Activated T-cell treated with anti-CD3 and anti-CD28 coated beads, Interleukin-2, amount 50 U/mL, for 24 hours (primary cell): Measurements from ENCODE around the gene UBR2.

Source experiments
- DNase-seq: peaks from one replicate; pipeline ENCODE4 v3.0.0-alpha.2; 2020
- H3K27ac Mint-ChIP-seq: 2 replicates; pipeline ENCODE4 v1.8.0; 2020; ENCODE audit warnings: mild to moderate bottlenecking, mixed read lengths
- H3K27me3 Mint-ChIP-seq: 2 replicates; pipeline ENCODE4 v1.8.0; 2020; ENCODE audit warnings: mixed read lengths
- H3K36me3 Mint-ChIP-seq: 2 replicates; pipeline ENCODE4 v1.8.0; 2020; ENCODE audit warnings: low read depth, mixed read lengths
- H3K4me1 Mint-ChIP-seq: 2 replicates; pipeline ENCODE4 v1.8.0; 2020; ENCODE audit warnings: low read depth, mixed read lengths
- H3K4me3 Mint-ChIP-seq: 2 replicates; pipeline ENCODE4 v1.8.0; 2020; ENCODE audit warnings: mild to moderate bottlenecking, moderate library complexity, mixed read lengths
- H3K9me3 Mint-ChIP-seq: 2 replicates; pipeline ENCODE4 v1.8.0; 2020; ENCODE audit warnings: mixed read lengths

The UBR2 gene

GRCh38 chr6:42704251-42704936, 140.6 kb downstream of the UBR2 start:
- Mint-ChIP-seq H3K36me3 (no peaks in the 10 kb centered on the region), H3K27ac (no peak overlapping the region), H3K4me1 (peaks cover 2% of the 10 kb centered on the region), H3K4me3 (no peak overlapping the region), H3K9me3 (no peaks in the 10 kb centered on the region), H3K27me3 (no peaks in the 10 kb centered on the region)
- no peak for DNase-seq

- no peak overlapping the region for H3K4me3 Mint-ChIP-seq
- no peaks in the 10 kb centered on the region for H3K36me3 Mint-ChIP-seq
- peaks cover 2% of the 10 kb centered on the region for H3K4me1 Mint-ChIP-seq
- no peaks in the 10 kb centered on the region for H3K9me3 Mint-ChIP-seq
- H3K27ac Mint-ChIP-seq, result no peak overlapping the region
- no peak for DNase-seq
- no peaks in the 10 kb centered on the region for H3K27me3 Mint-ChIP-seq
These were observed 141.1 kb downstream of the UBR2 start for GRCh38 chr6:42704937-42705374.

- no peaks in the 10 kb centered on the region for H3K27me3 Mint-ChIP-seq
- DNase-seq, result no peak
- H3K36me3 Mint-ChIP-seq, result no peaks in the 10 kb centered on the region
- no peak overlapping the region for H3K4me3 Mint-ChIP-seq
- H3K9me3 Mint-ChIP-seq, result peaks cover 5% of the 10 kb centered on the region
- peaks cover 2% of the 10 kb centered on the region for H3K4me1 Mint-ChIP-seq
- H3K27ac Mint-ChIP-seq, result no peak overlapping the region
These were observed 143.8 kb downstream of the UBR2 start for GRCh38 chr6:42707595-42707994.

- Mint-ChIP-seq H3K27me3 (no peaks in the 10 kb centered on the region), H3K9me3 (peaks cover 5% of the 10 kb centered on the region), H3K4me3 (no peak overlapping the region), H3K4me1 (peaks cover 2% of the 10 kb centered on the region), H3K36me3 (no peaks in the 10 kb centered on the region), H3K27ac (no peak overlapping the region)
- DNase-seq, result no peak
These were observed 144.3 kb downstream of the UBR2 start for GRCh38 chr6:42708096-42708495.

GRCh38 chr6:42709871-42710270, 146.0 kb downstream of the UBR2 start:
- Mint-ChIP-seq H3K27me3 (no peaks in the 10 kb centered on the region), H3K36me3 (no peaks in the 10 kb centered on the region), H3K27ac (no peak overlapping the region), H3K9me3 (peaks cover 5% of the 10 kb centered on the region), H3K4me3 (no peak overlapping the region), H3K4me1 (peaks cover 2% of the 10 kb centered on the region)
- no peak for DNase-seq

- Mint-ChIP-seq H3K4me1 (peaks cover 2% of the 10 kb centered on the region), H3K27me3 (no peaks in the 10 kb centered on the region), H3K4me3 (no peak overlapping the region), H3K36me3 (no peaks in the 10 kb centered on the region), H3K9me3 (peaks cover 5% of the 10 kb centered on the region), H3K27ac (no peak overlapping the region)
- no peak for DNase-seq
These were observed 146.5 kb downstream of the UBR2 start for GRCh38 chr6:42710316-42710715.

- Mint-ChIP-seq H3K27me3 (no peaks in the 10 kb centered on the region), H3K27ac (no peak overlapping the region), H3K9me3 (peaks cover 5% of the 10 kb centered on the region), H3K4me1 (peaks cover 2% of the 10 kb centered on the region), H3K4me3 (no peak overlapping the region), H3K36me3 (no peaks in the 10 kb centered on the region)
- DNase-seq, result no peak
These were observed 148.1 kb downstream of the UBR2 start for GRCh38 chr6:42711930-42712329.

GRCh38 chr6:42714098-42714761, 150.4 kb downstream of the UBR2 start:
- H3K27me3 Mint-ChIP-seq, result no peaks in the 10 kb centered on the region
- H3K27ac Mint-ChIP-seq, result no peak overlapping the region

GRCh38 chr6:42715871-42716270, 152.0 kb downstream of the UBR2 start:
- Mint-ChIP-seq H3K27ac (no peak overlapping the region), H3K4me1 (no peaks in the 10 kb centered on the region), H3K27me3 (no peaks in the 10 kb centered on the region), H3K4me3 (no peak overlapping the region), H3K36me3 (no peaks in the 10 kb centered on the region), H3K9me3 (peaks cover 5% of the 10 kb centered on the region)
- DNase-seq, result no peak

More at GRCh38 chr6:42714098-42714761, 150.4 kb downstream of the UBR2 start:
- Mint-ChIP-seq H3K9me3 (peaks cover 5% of the 10 kb centered on the region), H3K4me3 (no peak overlapping the region), H3K4me1 (no peaks in the 10 kb centered on the region), H3K36me3 (no peaks in the 10 kb centered on the region)
- no peak for DNase-seq

GRCh38 chr6:42720739-42721138, 156.9 kb downstream of the UBR2 start:
- H3K27me3 Mint-ChIP-seq, result no peaks in the 10 kb centered on the region
- H3K9me3 Mint-ChIP-seq, result no peaks in the 10 kb centered on the region
- peaks cover under 1% of the 10 kb centered on the region for H3K4me1 Mint-ChIP-seq
- no peaks in the 10 kb centered on the region for H3K36me3 Mint-ChIP-seq
- H3K4me3 Mint-ChIP-seq, result no peak overlapping the region
- no peak for DNase-seq
- H3K27ac Mint-ChIP-seq, result no peak overlapping the region

GRCh38 chr6:42722497-42722896, 158.7 kb downstream of the UBR2 start, which contains the start of gene PRPH2:
TSS of gene PRPH2 (minus strand) at chr6:42722597. CDS start at chr6:42722334, 263 bp downstream.
- Mint-ChIP-seq H3K4me1 (peaks cover 18% of the 10 kb centered on the region), H3K27me3 (no peaks in the 10 kb centered on the region), H3K9me3 (no peaks in the 10 kb centered on the region), H3K36me3 (no peaks in the 10 kb centered on the region), H3K4me3 (no peak within 1 kb of the TSS), H3K27ac (no peak within 1 kb of the TSS)
- no peak for DNase-seq

- Mint-ChIP-seq H3K9me3 (no peaks in the 10 kb centered on the region), H3K27ac (no peak overlapping the region), H3K4me3 (no peak overlapping the region), H3K27me3 (no peaks in the 10 kb centered on the region), H3K36me3 (no peaks in the 10 kb centered on the region), H3K4me1 (peaks cover 22% of the 10 kb centered on the region)
- no peak for DNase-seq
These were observed 161.0 kb downstream of the UBR2 start for GRCh38 chr6:42724825-42725224.

- peaks cover 22% of the 10 kb centered on the region for H3K4me1 Mint-ChIP-seq
- no peaks in the 10 kb centered on the region for H3K27me3 Mint-ChIP-seq
- DNase-seq, result no peak
- H3K36me3 Mint-ChIP-seq, result no peaks in the 10 kb centered on the region
- H3K27ac Mint-ChIP-seq, result peak overlapping the region; percentile 94
- no peaks in the 10 kb centered on the region for H3K9me3 Mint-ChIP-seq
- H3K4me3 Mint-ChIP-seq, result peak overlapping the region; percentile 74
These were observed 162.2 kb downstream of the UBR2 start for GRCh38 chr6:42726026-42726425.

GRCh38 chr6:42726485-42727086, 162.8 kb downstream of the UBR2 start:
- H3K9me3 Mint-ChIP-seq, result no peaks in the 10 kb centered on the region
- H3K36me3 Mint-ChIP-seq, result no peaks in the 10 kb centered on the region
- H3K27me3 Mint-ChIP-seq, result no peaks in the 10 kb centered on the region
- H3K4me3 Mint-ChIP-seq, result peak overlapping the region; percentile 74
- peaks cover 22% of the 10 kb centered on the region for H3K4me1 Mint-ChIP-seq
- peak; percentile 62 for DNase-seq
- H3K27ac Mint-ChIP-seq, result peak overlapping the region; percentile 94

- Mint-ChIP-seq H3K27me3 (no peaks in the 10 kb centered on the region), H3K36me3 (no peaks in the 10 kb centered on the region), H3K27ac (peak overlapping the region; percentile 94), H3K4me1 (peaks cover 22% of the 10 kb centered on the region), H3K9me3 (no peaks in the 10 kb centered on the region), H3K4me3 (peak overlapping the region; percentile 74)
- DNase-seq, result peak; percentile 65
These were observed 163.3 kb downstream of the UBR2 start for GRCh38 chr6:42727087-42727611.
